Measurements from ENCODE around the gene ADI1. TPM values are rescaled to one million over a fixed set of nuclear protein-coding genes. Genes with fewer than 3 reads are reported as not detected.

ADI1 gene
- total RNA-seq, 8 experiments from 2014 or later = 7.4 to 170 (median 17.1) TPM

DNA sequence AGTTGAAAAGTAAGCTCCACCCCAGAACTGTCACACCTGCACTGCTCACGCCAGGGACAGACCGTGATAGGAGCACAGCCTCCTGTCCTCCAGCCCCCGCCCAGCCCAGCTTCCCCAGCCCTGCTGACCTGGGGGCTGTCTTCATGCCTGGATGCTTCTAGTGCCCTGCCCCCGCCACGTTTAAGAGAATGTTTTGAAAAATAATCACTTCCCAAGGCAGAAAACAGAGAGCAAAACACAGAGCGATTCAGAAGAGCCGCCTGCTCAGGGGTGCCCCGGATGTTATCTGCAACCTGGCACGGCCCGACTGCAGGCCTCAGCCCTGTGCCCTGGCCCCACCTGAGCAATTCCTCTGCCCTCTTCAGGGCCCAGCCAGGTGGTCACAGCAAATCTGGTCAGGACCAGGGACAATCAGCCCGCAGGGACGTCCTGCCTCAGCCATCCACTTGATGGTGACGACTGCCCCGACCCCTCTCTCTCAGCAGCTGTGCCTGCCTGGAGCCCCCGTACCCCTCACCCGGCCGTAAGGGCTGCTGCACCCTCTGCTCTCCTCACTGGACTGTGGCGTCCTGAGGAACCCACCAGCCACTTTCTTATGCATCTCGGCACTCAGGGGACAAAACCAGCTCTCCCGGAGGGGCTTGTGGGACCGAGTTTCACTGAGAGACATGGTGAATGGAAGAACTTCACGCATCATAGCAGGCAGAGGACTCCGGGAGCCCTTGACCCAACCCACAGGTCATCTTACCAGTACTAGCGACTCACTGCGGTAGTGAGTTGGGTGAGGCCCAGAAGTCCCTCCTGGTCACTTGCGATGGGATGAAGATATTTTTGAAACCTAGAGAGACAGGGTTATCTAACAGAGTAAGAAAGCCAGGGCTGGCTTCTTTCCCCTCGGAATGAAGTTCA lies 30.2 kb downstream of the ADI1 start:
- peak overlapping the region; percentile 57 to 63 for H3K27ac ChIP-seq
- peak in 2 of 8 experiments; percentile 26 to 30 for ATAC-seq (replicated peaks in 6 of 8)
- in situ Hi-C loops (cut with MboI; ENCODE audit: low pct_unique_long_range_greater_than_20kb in 2 of 9, low sequenced_read_pairs in 9 of 9, unreplicated experiment in 9 of 9) = no loop called here
- 59 to 100% (median 80%) methylated on average over 2 to 8 of the region's 27 CpGs; no CpG with 5 or more reads in 3 of the 10 experiments for WGBS, 10 experiments
- no peak overlapping the region for H3K4me3 ChIP-seq
- peaks cover 40 to 43% of the 10 kb centered on the region in 2 donors for H3K4me1 ChIP-seq (replicated peaks in 1 of 2)

DNA sequence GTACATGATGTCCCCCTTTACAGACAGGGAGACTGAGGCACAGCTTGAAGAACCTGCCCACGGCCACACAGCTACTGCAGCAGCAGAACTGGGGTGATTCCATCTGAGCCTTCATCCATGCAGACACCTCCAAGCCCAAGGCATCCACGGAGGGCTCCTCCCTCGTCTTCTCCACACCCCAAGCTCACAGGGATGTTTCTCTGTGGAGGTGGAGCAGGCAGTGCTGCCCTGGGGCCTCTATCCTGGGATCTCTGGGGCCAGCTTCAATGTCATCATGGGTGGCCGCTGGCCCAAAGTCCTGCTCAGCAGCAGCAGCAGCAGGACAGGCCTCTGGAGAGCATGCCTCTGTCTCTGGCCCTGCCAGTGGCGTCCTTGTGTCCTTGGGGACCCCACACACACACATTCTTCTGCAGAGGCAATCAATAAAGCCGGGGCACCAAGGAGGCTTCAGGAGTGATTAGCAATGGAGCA lies 31.2 kb downstream of the ADI1 start:
- in situ Hi-C loops (cut with MboI; ENCODE audit: low pct_unique_long_range_greater_than_20kb in 2 of 9, low sequenced_read_pairs in 9 of 9, unreplicated experiment in 9 of 9) = no loop called here
- peak in 5 of 8 experiments; percentile 13 to 74 (median 35) for ATAC-seq (replicated peaks in 6 of 8)
- H3K27ac ChIP-seq = peak overlapping the region; percentile 68 to 72
- H3K4me3 ChIP-seq = no peak overlapping the region
- peaks cover 30 to 33% of the 10 kb centered on the region in 2 donors for H3K4me1 ChIP-seq (replicated peaks in 1 of 2)
- 40 to 86% (median 83%) methylated on average over 1 to 2 of the region's 6 CpGs; no CpG with 5 or more reads in 7 of the 10 experiments for WGBS, 10 experiments

DNA sequence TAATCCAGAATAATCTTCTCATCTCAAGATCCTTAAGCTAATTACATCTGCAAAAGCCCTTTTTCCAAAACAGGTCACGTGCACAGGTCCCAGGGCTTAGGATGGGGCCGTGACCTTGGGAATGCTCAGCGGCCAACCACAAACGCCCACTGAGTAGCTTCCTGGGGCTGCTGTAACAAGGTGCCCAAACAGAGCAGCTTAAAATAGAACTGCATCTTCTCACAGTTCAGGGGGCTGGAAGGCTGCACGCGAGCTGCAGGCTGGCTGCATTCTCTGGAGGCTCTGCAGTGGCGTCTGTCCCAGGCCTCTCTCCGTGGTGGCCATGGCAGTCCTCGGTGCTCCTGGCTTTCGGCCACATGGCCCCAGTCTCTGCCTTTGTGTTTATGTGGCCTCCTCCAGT lies 31.9 kb downstream of the ADI1 start:
- in situ Hi-C loops (cut with MboI; ENCODE audit: low pct_unique_long_range_greater_than_20kb in 2 of 9, low sequenced_read_pairs in 9 of 9, unreplicated experiment in 9 of 9) = no loop called here
- 40 to 100% (median 96%) methylated on average over 1 to 7 of the region's 10 CpGs; no CpG with 5 or more reads in 4 of the 10 experiments for WGBS, 10 experiments
- H3K4me1 ChIP-seq (replicated peaks in 1 of 2) = peaks cover 27 to 30% of the 10 kb centered on the region in 2 donors
- H3K27ac ChIP-seq = peak overlapping the region in 1 of 2 donors; percentile 68
- no peak overlapping the region for H3K4me3 ChIP-seq
- ATAC-seq (replicated peaks in 6 of 8) = no peak

DNA sequence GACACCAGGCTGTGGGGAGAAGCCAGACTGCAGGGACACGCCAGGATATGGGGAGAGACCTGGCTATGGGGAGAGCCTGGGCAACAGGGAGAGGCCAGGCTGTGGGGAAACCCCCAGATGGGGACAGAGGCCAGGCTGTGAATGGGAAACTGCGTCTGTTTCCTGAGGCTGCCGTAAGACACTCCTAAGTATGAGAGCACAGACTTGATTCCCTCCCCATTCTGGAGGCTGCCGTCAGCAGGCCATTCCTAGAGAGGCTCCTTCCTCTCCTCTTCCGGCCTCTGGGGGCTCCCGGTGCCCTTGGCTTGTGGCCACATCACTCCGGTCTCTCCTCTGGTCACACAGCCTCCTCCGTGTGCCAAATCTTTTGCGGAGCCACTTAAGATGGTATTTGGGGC lies 32.3 kb downstream of the ADI1 start:
- no peak overlapping the region for H3K4me3 ChIP-seq
- ATAC-seq (replicated peaks in 6 of 8) = peak in 1 of 8 experiments; percentile 54
- WGBS, 10 experiments = 100% methylated on average over 1 to 4 of the region's 9 CpGs; no CpG with 5 or more reads in 6 of the 10 experiments

DNA sequence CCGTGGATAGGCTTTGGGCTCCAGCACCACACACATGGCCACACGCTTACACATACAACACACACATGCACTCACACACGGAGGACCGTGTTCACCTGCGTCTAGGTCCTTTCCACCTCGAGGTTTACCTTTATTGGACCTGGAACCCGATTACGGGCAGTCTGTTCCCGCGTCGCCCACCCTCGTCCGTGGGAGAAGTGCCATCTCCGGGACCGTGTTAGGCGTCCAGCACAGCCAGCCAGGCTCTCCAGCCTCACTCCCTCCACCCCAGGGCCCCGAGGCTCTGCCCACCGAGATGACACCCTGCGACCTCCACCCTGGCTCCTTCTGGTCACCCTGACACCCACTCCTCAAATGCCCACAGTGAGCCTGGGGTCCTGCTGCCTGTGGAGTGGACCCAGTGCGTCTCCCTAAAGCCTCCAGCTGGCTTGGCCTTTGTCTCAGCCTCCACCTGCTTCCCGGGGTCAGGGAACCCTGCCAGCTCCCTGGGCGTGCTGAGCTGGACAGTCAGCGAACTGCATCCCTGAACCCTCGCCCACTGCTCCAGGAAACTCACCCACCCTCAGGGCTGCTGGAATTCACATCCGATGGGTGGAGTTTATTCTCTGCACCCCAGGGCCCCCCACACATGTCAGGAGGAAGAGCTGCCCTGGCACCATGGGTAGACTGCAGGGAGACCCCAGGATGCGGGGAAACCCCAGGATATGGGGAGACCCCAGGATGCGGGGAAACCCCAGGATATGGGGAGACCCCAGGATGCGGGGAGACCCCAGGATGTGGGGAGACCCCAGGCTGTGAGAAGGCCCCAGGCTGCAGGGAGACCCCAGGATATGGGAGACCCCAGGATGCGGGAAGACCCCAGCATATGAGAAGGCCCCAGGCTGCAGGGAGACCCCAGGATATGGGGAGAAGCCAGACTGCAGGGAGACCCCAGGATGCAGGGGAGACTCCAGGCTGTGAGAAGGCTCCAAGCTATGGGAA lies 33.0 kb downstream of the ADI1 start:
- in situ Hi-C loops (cut with MboI; ENCODE audit: low pct_unique_long_range_greater_than_20kb in 2 of 9, low sequenced_read_pairs in 9 of 9, unreplicated experiment in 9 of 9) = no loop called here
- Histone ChIP-seq H3K27ac (no peak overlapping the region), H3K4me3 (no peak overlapping the region), H3K4me1 (replicated peaks in 1 of 2) (peaks cover 24% of the 10 kb centered on the region in 2 donors)
- WGBS, 10 experiments = 90 to 100% (median 100%) methylated on average over 1 to 11 of the region's 29 CpGs; no CpG with 5 or more reads in 6 of the 10 experiments
- ATAC-seq (replicated peaks in 6 of 8) = no peak

More for the DNA sequence above, 32.3 kb downstream of the ADI1 start:
- Histone ChIP-seq H3K4me1 (replicated peaks in 1 of 2) (peaks cover 27 to 30% of the 10 kb centered on the region in 2 donors), H3K27ac (no peak overlapping the region)
- in situ Hi-C loops (cut with MboI; ENCODE audit: low pct_unique_long_range_greater_than_20kb in 2 of 9, low sequenced_read_pairs in 9 of 9, unreplicated experiment in 9 of 9) = no loop called here

DNA sequence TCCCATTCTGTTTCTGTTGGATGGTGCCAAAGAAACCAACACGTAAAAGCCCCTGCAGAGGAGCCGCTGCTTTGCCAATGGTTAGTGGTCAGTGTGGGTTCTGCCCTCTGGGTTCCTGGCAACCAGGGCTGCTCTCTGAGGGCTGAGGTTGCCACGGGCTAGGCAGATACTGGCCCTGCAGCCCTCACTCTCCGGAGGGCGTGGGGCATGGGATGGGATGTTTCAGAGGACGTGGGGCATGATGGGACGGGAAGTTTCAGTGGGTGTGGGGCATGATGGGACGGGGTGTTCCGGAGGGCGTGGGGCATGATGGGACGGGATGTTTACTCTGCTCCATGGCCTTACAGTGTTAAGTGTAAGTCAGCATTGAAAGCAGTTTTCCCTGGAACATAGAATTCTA lies 34.2 kb downstream of the ADI1 start:
- WGBS, 10 experiments = 60 to 100% (median 83%) methylated on average over 1 to 4 of the region's 11 CpGs; no CpG with 5 or more reads in 3 of the 10 experiments
- in situ Hi-C loops (cut with MboI; ENCODE audit: low pct_unique_long_range_greater_than_20kb in 2 of 9, low sequenced_read_pairs in 9 of 9, unreplicated experiment in 9 of 9) = no loop called here
- peaks cover 20 to 22% of the 10 kb centered on the region in 2 donors for H3K4me1 ChIP-seq (replicated peaks in 1 of 2)
- no peak overlapping the region for H3K4me3 ChIP-seq
- no peak overlapping the region for H3K27ac ChIP-seq
- ATAC-seq (replicated peaks in 6 of 8) = no peak

DNA sequence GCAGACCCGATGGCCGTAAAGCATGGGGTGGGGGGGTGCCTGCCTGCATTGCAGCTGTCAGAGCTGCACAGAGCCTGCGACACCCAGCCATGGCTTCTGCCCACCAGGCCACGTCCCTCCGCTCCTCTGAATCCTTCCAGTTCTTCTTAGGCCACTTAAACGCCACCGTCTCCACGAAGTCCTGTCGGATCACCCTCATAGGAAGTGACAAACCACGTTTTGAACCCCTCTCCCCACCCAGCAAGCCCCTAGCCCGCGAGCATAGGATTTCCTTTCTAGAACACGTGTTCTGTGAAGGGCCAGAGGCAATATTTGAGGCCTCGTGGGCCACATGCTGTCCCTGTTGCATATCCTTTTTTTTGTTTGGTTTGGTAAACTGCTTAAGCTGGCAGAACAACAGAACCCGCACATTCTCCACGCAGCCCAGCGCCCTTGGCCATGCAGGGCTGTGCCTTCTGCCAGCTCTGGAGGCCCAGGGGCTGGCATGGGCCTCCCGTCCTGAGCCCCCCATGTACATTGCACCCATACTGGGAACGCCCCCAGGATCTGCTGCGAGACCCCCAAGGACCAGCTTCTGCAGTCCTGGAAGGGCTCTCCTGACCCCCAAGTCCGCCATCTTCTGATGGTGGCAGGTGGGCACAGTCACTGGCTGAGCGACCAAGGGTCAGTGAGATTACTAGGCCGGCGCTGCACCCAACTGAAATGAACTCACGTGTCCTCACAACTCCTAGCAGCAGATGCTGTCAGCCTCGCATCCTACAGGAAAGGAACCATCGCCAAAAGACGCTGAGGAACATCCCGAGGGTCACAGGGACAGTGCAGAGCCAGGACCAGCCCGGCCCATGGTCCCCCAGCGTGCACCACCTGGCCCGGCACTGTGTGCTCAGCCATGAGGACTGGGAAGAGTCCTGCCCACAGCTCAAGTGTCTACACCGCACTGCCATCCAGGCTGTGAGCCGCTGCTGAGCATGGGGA lies 35.1 kb downstream of the ADI1 start:
- Histone ChIP-seq H3K27ac (no peak overlapping the region), H3K4me1 (replicated peaks in 1 of 2) (peaks cover 15 to 17% of the 10 kb centered on the region in 2 donors), H3K4me3 (no peak overlapping the region)
- 86 to 100% (median 96%) methylated on average over 1 to 15 of the region's 34 CpGs for WGBS, 10 experiments
- ATAC-seq (replicated peaks in 6 of 8) = no peak
- in situ Hi-C loops (cut with MboI; ENCODE audit: low pct_unique_long_range_greater_than_20kb in 2 of 9, low sequenced_read_pairs in 9 of 9, unreplicated experiment in 9 of 9) = no loop called here

DNA sequence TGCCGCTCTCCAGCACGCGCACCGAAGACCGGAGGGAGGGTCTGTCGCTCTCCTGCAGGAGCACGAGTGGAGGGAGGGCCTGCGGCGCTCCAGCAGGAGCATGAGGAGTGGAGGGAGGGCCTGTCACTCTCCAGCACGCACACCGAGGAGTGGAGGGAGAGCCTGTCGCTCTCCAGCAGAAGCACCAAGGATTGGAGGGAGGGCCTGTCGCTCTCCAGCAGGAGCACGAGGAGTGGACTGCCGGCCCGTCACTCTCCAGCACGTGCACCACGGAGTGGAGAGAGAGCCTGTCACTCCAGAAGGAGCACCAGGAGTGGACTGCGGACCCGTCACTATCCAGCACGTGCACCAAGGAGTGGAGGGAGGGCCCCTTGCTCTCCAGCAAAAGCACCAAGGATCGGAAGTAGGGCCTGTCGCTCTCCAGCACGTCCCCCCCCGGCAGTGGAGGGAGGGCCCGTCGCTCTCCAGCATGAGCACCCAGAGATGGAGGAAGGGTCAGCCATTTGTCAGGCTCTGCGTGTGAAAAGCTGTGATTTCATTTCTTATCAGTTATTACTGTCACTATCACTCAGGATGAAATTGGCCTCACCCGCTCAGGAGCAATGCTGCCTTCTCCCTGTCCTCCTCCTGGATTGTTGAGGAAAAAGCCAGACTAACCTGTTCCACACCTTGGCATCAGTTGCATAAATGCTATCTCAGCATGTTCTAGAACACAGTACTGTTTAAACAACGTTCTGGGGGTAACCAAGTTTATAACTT lies 35.9 kb downstream of the ADI1 start:
- Histone ChIP-seq H3K4me1 (replicated peaks in 1 of 2) (peaks cover 7 to 8% of the 10 kb centered on the region in 2 donors), H3K4me3 (no peak overlapping the region), H3K27ac (no peak overlapping the region)
- in situ Hi-C loops (cut with MboI; ENCODE audit: low pct_unique_long_range_greater_than_20kb in 2 of 9, low sequenced_read_pairs in 9 of 9, unreplicated experiment in 9 of 9) = no loop called here
- WGBS, 10 experiments = 50 to 100% (median 89%) methylated on average over 1 to 11 of the region's 30 CpGs; no CpG with 5 or more reads in 1 of the 10 experiments
- peak in 6 of 8 experiments; percentile 77 to 90 (median 86) for ATAC-seq (replicated peaks in 6 of 8)

DNA sequence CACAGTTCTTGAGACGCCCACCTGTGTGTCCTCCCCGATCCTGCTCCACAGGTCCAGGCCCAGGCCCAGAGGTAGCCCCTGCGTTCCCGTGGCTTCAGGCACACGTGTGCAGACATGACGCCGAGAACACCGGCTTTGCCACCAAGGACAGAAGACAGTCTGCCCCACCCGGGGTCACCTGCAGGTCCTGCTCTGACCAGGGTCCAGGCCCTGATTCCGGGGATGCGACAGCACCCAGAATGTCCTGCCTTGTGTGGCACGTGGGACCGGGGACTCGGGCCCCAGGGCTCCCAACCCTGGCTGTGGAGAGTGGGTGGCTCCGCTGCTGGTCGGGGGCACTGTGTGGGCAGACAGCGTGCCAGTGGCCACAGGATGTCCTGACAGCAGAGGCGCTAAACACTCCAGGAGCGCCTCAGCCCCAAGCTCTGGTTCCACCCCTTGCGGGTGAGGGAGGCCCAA lies 36.9 kb downstream of the ADI1 start:
- no peak overlapping the region for H3K4me3 ChIP-seq
- WGBS, 10 experiments = 80 to 100% (median 100%) methylated on average over 2 to 6 of the region's 20 CpGs; no CpG with 5 or more reads in 7 of the 10 experiments
- H3K4me1 ChIP-seq (replicated peaks in 1 of 2) = no peaks in the 10 kb centered on the region
- H3K27ac ChIP-seq = no peak overlapping the region
- in situ Hi-C loops (cut with MboI; ENCODE audit: low pct_unique_long_range_greater_than_20kb in 2 of 9, low sequenced_read_pairs in 9 of 9, unreplicated experiment in 9 of 9) = no loop called here
- ATAC-seq (replicated peaks in 6 of 8) = no peak

DNA sequence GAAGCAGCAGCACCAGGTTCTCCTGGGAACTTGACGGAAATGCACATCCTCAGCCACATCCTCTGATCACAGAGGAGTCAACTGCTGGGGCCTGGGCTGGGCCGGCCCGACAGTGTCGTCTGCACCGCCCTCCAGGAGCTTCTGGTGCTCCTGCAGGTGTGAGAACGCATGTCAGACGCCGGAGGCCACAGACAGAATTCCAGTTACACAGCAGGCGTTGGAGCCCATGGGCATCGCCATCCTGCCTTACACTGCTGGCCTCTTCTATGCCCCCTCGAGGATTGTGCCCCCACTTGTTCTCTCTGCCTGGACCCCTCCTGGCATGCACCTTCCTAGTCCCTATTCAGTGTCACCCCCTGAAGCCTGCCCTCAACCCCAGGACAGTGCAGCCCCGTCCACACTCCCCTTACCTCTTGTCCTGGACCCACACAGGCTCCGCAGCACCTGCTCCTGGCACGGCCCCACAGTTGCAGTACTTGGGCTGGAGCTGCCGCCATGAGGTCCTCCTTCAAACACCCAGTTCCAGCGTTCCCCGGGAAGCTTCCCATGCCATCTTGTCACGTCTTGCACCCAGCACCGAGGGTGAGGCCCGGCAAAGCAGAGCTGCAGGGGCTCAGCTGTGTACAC lies 37.5 kb downstream of the ADI1 start:
- Histone ChIP-seq H3K4me3 (no peak overlapping the region), H3K4me1 (replicated peaks in 1 of 2) (peaks cover 0 to 3% of the 10 kb centered on the region in 2 donors), H3K27ac (no peak overlapping the region)
- in situ Hi-C loops (cut with MboI; ENCODE audit: low pct_unique_long_range_greater_than_20kb in 2 of 9, low sequenced_read_pairs in 9 of 9, unreplicated experiment in 9 of 9) = no loop called here
- WGBS, 10 experiments = 93 to 100% (median 95%) methylated on average over 2 to 9 of the region's 20 CpGs; no CpG with 5 or more reads in 6 of the 10 experiments
- no peak for ATAC-seq (replicated peaks in 6 of 8)

DNA sequence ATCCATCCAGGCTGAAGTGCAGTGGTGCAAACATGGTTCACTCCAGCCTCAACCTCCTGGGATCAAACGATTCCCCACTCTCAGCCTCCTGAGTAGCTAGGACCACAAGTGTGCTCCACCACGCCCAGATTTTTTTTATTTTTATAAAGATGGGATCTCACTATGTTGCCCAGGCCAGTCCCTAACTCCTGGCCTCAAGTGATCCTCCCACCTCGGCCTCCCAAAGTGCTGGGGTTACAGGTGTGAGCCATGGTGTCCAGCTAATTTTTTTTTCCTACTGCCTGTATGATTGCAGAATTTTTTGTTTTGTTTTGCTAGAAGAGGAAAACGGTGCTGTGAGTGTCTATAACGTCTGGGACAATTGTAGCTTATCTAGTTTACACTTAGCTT lies 38.3 kb downstream of the ADI1 start:
- in situ Hi-C loops (cut with MboI; ENCODE audit: low pct_unique_long_range_greater_than_20kb in 2 of 9, low sequenced_read_pairs in 9 of 9, unreplicated experiment in 9 of 9) = no loop called here
- WGBS, 10 experiments = 42 to 100% (median 81%) methylated on average over 1 to 5 of the region's 5 CpGs; no CpG with 5 or more reads in 1 of the 10 experiments
- no peak for ATAC-seq (replicated peaks in 6 of 8)
- peaks cover 7 to 11% of the 10 kb centered on the region in 2 donors for H3K4me1 ChIP-seq (replicated peaks in 1 of 2)
- no peak overlapping the region for H3K4me3 ChIP-seq
- H3K27ac ChIP-seq = no peak overlapping the region

Data from motor neuron (in vitro differentiated cells).